GM13977 (cell line): ENCODE results near the gene SLC35F6.
"Not testable (repeated sequence)": the region's sequence is repeated elsewhere in the genome, so short reads cannot be mapped to it uniquely, and the experiment has no call there.

Experiments
- DNase-seq: peaks from one replicate; pipeline ENCODE4 v3.0.0; 2012; ENCODE audit warnings: low spot score
- CTCF ChIP-seq: IDR thresholded peaks from 2 replicates; pipeline ENCODE4 v1.5.1; 2012; ENCODE audit warnings: mild to moderate bottlenecking, control low read depth; ENCODE audit not compliant: insufficient read depth; ENCODE audit errors: extremely low read depth, missing control alignments
- in situ Hi-C: fragments of 300-500 bp; cut with MboI; formaldehyde crosslinking; loops from one replicate; pipeline ENCODE4 v1.12.0; 2022; ENCODE audit warnings: low sequenced_read_pairs, low pct_unique_long_range_greater_than_20kb, mixed read lengths, inconsistent platforms; ENCODE audit not compliant: unreplicated experiment

SLC35F6 gene

GRCh38 chr2:26811791-26812694 is 48.0 kb downstream of the SLC35F6 start:
- in situ Hi-C loops: no loop called here
- TF ChIP-seq CTCF: no peak
- DNase-seq: no peak

- in situ Hi-C loops: no loop called here
- DNase-seq: no peak
- TF ChIP-seq CTCF: no peak
These were observed 48.6 kb downstream of the SLC35F6 start for GRCh38 chr2:26812731-26813130.

GRCh38 chr2:26814072-26814765 is 50.1 kb downstream of the SLC35F6 start:
- in situ Hi-C loops, DNase-seq: not testable (repeated sequence)

- in situ Hi-C loops: no loop called here
- DNase-seq: no peak
- no peak for TF ChIP-seq CTCF
These were observed 52.8 kb downstream of the SLC35F6 start for GRCh38 chr2:26816893-26817292.

GRCh38 chr2:26818255-26818654 is 54.2 kb downstream of the SLC35F6 start:
- TF ChIP-seq CTCF: no peak
- no peak for DNase-seq
- in situ Hi-C loops: no loop called here

- no peak for TF ChIP-seq CTCF
- in situ Hi-C loops: no loop called here
- no peak for DNase-seq
These were observed 54.9 kb downstream of the SLC35F6 start for GRCh38 chr2:26818972-26819371.

GRCh38 chr2:26820932-26821331 is 56.8 kb downstream of the SLC35F6 start:
- no peak for TF ChIP-seq CTCF
- in situ Hi-C loops: no loop called here

More at GRCh38 chr2:26820932-26821331, 56.8 kb downstream of the SLC35F6 start:
- no peak for DNase-seq
